Measurements from ENCODE around the gene IL36B. TPM values are rescaled to one million over a fixed set of nuclear protein-coding genes. Genes with fewer than 3 reads are reported as not detected.

Gene IL36B
- total RNA-seq, 1 donor = not detected

DNA sequence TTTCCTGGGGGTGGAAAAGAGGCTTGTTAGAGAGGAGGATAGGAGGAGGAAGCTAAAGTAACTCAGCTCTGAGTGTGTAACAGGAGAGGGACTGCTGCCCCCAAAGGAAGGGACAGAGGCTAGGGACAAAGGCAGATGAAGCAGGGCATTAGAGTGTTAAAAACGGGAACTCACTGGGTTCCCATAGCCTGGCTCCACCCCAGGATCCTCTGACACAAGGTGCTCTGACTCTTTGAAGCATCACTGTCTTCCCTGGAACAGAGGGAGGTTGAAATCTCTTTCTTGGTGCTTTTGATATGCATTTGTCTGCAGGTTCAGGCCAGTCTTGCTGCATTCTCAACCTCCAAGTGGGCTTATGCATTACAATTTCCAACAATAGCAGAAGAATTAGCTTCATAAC lies 24.6 kb downstream of the IL36B start:
- TF ChIP-seq, protein P1, sequence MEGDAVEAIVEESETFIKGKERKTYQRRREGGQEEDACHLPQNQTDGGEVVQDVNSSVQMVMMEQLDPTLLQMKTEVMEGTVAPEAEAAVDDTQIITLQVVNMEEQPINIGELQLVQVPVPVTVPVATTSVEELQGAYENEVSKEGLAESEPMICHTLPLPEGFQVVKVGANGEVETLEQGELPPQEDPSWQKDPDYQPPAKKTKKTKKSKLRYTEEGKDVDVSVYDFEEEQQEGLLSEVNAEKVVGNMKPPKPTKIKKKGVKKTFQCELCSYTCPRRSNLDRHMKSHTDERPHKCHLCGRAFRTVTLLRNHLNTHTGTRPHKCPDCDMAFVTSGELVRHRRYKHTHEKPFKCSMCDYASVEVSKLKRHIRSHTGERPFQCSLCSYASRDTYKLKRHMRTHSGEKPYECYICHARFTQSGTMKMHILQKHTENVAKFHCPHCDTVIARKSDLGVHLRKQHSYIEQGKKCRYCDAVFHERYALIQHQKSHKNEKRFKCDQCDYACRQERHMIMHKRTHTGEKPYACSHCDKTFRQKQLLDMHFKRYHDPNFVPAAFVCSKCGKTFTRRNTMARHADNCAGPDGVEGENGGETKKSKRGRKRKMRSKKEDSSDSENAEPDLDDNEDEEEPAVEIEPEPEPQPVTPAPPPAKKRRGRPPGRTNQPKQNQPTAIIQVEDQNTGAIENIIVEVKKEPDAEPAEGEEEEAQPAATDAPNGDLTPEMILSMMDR (IDR thresholded peaks at IDR 0.05; ENCODE audit: insufficient read depth, low read length) = no peak
- no peak for DNase-seq (ENCODE audit: low read depth)
- no peak overlapping the region for H3K4me3 ChIP-seq (ENCODE audit: low read depth, low read length)

DNA sequence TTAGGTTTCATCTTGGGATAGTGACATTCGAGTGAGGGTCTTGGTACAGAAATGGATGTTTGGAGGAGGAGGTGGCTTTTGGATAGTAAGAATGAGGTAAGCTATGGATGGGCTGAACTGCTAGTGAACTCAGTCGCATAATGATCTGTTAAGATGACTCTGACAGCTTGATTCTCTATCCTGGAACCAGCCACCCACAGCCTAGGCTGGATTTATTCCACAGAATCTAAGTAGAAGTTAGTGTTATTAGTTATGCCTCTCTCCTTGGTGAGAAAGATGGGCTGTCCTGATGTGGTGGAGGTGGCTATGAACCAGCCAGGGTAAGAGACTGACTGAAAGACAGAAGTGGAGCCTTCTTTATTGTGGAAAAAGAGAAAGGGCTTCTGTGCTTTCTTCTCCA lies 25.0 kb downstream of the IL36B start:
- no peak for DNase-seq (ENCODE audit: low read depth)
- no peak overlapping the region for H3K4me3 ChIP-seq (ENCODE audit: low read depth, low read length)
- TF ChIP-seq, protein P1 (IDR thresholded peaks at IDR 0.05; ENCODE audit: insufficient read depth, low read length) = no peak

DNA sequence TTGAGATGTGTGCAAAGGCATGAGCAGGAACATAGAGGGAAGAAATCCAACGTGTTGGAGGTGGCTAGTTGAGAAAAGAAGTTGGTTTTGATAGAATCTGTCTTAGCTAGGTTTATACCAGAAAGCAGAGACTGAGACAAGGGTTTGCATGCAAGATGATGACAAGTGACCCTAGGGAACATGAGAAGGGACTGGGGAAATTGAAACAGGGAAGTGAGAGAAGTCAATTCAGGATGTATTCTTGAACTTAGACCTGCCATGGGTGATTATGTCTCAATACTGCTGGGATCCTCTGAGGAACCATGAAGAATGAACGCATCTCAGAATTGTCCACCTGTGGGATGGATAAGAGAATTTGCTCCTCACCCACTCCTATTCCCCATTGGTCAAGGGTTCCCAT lies 26.9 kb downstream of the IL36B start:
- H3K4me3 ChIP-seq (ENCODE audit: low read depth, low read length) = no peak overlapping the region
- DNase-seq (ENCODE audit: low read depth) = no peak
- TF ChIP-seq, protein P1 (IDR thresholded peaks at IDR 0.05; ENCODE audit: insufficient read depth, low read length) = no peak

DNA sequence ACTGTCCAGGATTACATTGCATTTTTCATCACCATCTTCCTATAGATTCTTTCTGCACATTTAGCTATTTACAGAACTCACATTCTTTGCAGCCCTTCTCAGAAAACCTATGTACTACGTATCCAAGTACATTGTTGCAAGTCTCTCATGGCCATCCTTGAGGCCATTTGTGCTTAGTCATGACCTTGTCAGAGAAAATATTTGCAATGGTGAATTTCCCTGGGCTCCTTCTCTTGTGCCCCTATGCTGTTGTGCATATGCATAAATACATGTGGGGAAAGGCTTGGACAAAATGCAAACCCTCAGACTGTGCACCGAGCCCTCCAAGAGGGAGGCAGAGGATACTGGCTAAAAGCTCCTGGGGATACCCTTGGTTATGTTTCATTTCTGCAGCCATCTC lies 27.9 kb downstream of the IL36B start:
- DNase-seq (ENCODE audit: low read depth) = no peak

DNA sequence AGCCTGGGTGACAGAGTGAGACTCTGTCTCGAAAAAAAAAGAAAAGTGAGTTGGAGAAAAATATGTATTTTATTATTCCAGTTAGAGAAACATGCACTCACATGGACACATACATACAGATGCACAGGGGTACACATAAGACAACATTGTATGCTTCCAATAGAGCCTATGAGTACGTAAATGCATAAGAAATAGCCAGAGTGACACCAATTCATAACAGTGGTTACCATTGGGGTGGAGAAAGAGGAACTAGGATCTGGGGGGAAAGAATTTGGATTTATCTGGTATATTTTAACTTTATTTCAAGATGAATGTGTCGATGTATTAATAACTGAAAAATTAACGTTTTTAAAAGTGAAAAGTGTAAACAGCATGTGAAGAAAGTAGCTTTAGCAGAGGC lies 31.4 kb downstream of the IL36B start:
- H3K4me3 ChIP-seq (ENCODE audit: low read depth, low read length) = no peak overlapping the region
- TF ChIP-seq, protein P1 (IDR thresholded peaks at IDR 0.05; ENCODE audit: insufficient read depth, low read length) = no peak
- no peak for DNase-seq (ENCODE audit: low read depth)

More for the DNA sequence above, 27.9 kb downstream of the IL36B start:
- TF ChIP-seq, protein P1 (IDR thresholded peaks at IDR 0.05; ENCODE audit: insufficient read depth, low read length) = no peak
- no peak overlapping the region for H3K4me3 ChIP-seq (ENCODE audit: low read depth, low read length)

DNA sequence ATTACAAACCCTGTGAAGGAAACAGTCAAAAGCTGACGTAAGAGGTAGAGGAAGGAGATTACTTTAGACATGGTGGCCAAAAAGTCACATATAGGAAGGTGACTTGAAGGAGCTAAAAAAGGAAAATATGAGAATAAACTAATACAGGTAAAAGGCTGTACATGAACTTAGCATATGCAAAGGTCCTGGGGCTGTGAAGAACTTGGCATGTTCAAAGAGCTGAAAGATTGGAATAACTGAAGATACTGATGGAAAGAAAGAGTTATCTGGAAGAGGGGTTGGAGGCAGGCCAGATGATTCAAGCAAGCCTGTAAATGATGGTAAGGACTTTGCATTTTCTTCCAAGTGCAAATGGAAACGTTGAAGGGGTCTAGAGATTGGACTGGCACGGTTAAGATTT lies 34.2 kb downstream of the IL36B start:
- TF ChIP-seq, protein P1 (IDR thresholded peaks at IDR 0.05; ENCODE audit: insufficient read depth, low read length) = no peak
- H3K4me3 ChIP-seq (ENCODE audit: low read depth, low read length) = no peak overlapping the region
- no peak for DNase-seq (ENCODE audit: low read depth)

DNA sequence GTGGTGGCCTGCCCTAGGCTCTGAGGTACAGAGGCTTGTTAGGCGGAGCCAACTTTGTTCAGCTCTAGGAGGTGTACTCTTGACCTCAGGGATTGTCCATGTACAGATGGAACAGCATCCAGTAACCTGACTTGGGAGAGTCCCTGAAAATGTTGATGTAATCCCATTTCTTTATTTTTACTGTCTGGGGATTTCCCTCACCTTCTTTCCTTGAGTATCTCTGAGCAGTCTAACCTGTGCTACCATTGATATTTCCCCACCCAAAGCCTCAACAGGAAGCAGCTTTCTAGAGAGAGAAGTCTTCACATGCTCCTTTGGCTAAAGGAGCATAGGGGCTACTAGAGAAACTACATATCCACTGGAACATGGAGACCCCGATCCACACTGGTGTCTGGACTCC lies 37.0 kb downstream of the IL36B start:
- no peak overlapping the region for H3K4me3 ChIP-seq (ENCODE audit: low read depth, low read length)
- TF ChIP-seq, protein P1 (IDR thresholded peaks at IDR 0.05; ENCODE audit: insufficient read depth, low read length) = no peak
- no peak for DNase-seq (ENCODE audit: low read depth)
